Measurements from ENCODE around the gene BRD3. TPM values are rescaled to one million over a fixed set of nuclear protein-coding genes. Genes with fewer than 3 reads are reported as not detected.
A peak's percentile ranks its signal among the peaks of the same experiment; 100 is the strongest.

Gene BRD3
- total and polyA plus RNA-seq, 2 donors from 2014 or later = 7.7 to 46.2 TPM

GRCh38 chr9:133996531-133997520, 71.0 kb downstream of the BRD3 start:
- TF ChIP-seq CTCF (IDR thresholded peaks at IDR 0.05; ENCODE audit: borderline replicate concordance, extremely low read depth, insufficient read depth) = no peak
- no peaks in the 10 kb centered on the region for H3K27me3 ChIP-seq (ENCODE audit: control insufficient read depth, insufficient read depth, low read length)
- no peak overlapping the region for H3K27ac ChIP-seq (ENCODE audit: low read depth in 2 of 2, low read length in 2 of 2)
- intact Hi-C loops (cut with DNase I) = loop anchor here (5.0 kb wide), 1 partner anchor 205 kb away; no protein-coding TSS in a partner anchor
- no peaks in the 10 kb centered on the region for H3K9me3 ChIP-seq (ENCODE audit: control insufficient read depth in 2 of 3, insufficient read depth in 1 of 3, low read length in 3 of 3)
- no peaks in the 10 kb centered on the region for H3K36me3 ChIP-seq (ENCODE audit: control insufficient read depth in 2 of 3, insufficient read depth in 3 of 3, low read length in 3 of 3)
- no peak for FAIRE-seq
- no peak overlapping the region for H3K4me3 ChIP-seq (ENCODE audit: low read length in 3 of 3)
- peaks cover 0 to 12% (median 3%) of the 10 kb centered on the region in 3 donors for H3K4me1 ChIP-seq (ENCODE audit: control insufficient read depth in 2 of 3, insufficient read depth in 2 of 3, low read depth in 1 of 3, low read length in 3 of 3)
- H3K9ac ChIP-seq (ENCODE audit: low read length in 3 of 3) = no peak overlapping the region
- peak in 1 of 5 donors; percentile 55 for DNase-seq

GRCh38 chr9:133995012-133995896, 72.6 kb downstream of the BRD3 start:
- no peak for TF ChIP-seq CTCF (IDR thresholded peaks at IDR 0.05; ENCODE audit: borderline replicate concordance, extremely low read depth, insufficient read depth)
- intact Hi-C loops (cut with DNase I) = loop anchor here (5.0 kb wide), 1 partner anchor 203 kb away; no protein-coding TSS in a partner anchor
- Histone ChIP-seq H3K4me1 (ENCODE audit: control insufficient read depth in 2 of 3, insufficient read depth in 2 of 3, low read depth in 1 of 3, low read length in 3 of 3) (peaks cover 0 to 19% (median 6%) of the 10 kb centered on the region in 3 donors), H3K36me3 (ENCODE audit: control insufficient read depth in 2 of 3, insufficient read depth in 3 of 3, low read length in 3 of 3) (no peaks in the 10 kb centered on the region), H3K9ac (ENCODE audit: low read length in 3 of 3) (no peak overlapping the region), H3K4me3 (ENCODE audit: low read length in 3 of 3) (no peak overlapping the region), H3K27ac (ENCODE audit: low read depth in 2 of 2, low read length in 2 of 2) (no peak overlapping the region), H3K27me3 (ENCODE audit: control insufficient read depth, insufficient read depth, low read length) (no peaks in the 10 kb centered on the region), H3K9me3 (ENCODE audit: control insufficient read depth in 2 of 3, insufficient read depth in 1 of 3, low read length in 3 of 3) (no peaks in the 10 kb centered on the region)
- FAIRE-seq = no peak
- DNase-seq = peak in 2 of 5 donors; percentile 58 to 65

- FAIRE-seq (no peak), DNase-seq (peak; percentile 84 to 92 (median 88))
- Histone ChIP-seq H3K4me1 (ENCODE audit: control insufficient read depth in 2 of 3, insufficient read depth in 2 of 3, low read depth in 1 of 3, low read length in 3 of 3) (peaks cover 0 to 27% (median 13%) of the 10 kb centered on the region in 3 donors), H3K36me3 (ENCODE audit: control insufficient read depth in 2 of 3, insufficient read depth in 3 of 3, low read length in 3 of 3) (no peaks in the 10 kb centered on the region), H3K4me3 (ENCODE audit: low read length in 3 of 3) (no peak overlapping the region), H3K9me3 (ENCODE audit: control insufficient read depth in 2 of 3, insufficient read depth in 1 of 3, low read length in 3 of 3) (no peaks in the 10 kb centered on the region), H3K9ac (ENCODE audit: low read length in 3 of 3) (no peak overlapping the region), H3K27ac (ENCODE audit: low read depth in 2 of 2, low read length in 2 of 2) (no peak overlapping the region), H3K27me3 (ENCODE audit: control insufficient read depth, insufficient read depth, low read length) (no peaks in the 10 kb centered on the region)
- intact Hi-C loops (cut with DNase I) = loop anchor here (5.0 kb wide), 1 partner anchor 202 kb away; no protein-coding TSS in a partner anchor
- TF ChIP-seq CTCF (IDR thresholded peaks at IDR 0.05; ENCODE audit: borderline replicate concordance, extremely low read depth, insufficient read depth) = peak; percentile 98
These were observed 73.3 kb downstream of the BRD3 start for GRCh38 chr9:133994353-133995011.
